ENCODE data around the gene ABHD17A.
A peak's percentile ranks its signal among the peaks of the same experiment; 100 is the strongest.
"Not testable (repeated sequence)": the region's sequence is repeated elsewhere in the genome, so short reads cannot be mapped to it uniquely, and the experiment has no call there.

ABHD17A gene

DNA sequence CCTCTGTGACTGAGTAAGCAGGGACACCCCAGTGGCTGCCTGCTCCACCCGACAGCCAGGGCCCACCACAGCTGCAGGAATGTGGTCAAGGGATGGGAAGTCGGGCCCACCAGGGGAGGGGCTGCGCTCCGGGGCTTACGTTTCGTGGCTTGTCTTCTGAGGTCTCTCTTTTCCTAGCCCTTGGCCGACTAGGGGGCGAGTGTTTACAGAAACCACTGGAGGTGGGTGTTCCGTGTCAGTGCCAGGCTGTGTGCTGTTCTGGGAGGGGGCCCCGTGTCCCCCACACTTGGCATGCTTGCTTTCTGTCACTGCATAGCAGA is 24.4 kb upstream of the ABHD17A start:
- DNase-seq (ENCODE audit: low read depth) = no peak

DNA sequence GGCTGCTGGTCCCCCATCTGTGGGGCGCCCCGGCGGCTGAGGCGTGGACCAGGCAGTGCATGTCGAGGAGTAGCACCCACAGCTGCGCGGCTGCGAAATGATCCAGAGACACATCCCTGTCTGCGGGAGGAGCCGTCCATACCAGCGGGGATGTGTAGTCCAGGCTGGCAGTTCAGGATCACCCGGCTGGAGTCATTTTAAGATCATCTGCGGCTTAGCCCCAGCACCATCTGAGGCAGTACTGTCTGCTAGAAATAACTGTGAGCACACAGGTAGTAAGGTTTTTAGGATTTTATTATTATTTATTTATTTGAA is 23.0 kb upstream of the ABHD17A start:
- no peak for DNase-seq (ENCODE audit: low read depth)

DNA sequence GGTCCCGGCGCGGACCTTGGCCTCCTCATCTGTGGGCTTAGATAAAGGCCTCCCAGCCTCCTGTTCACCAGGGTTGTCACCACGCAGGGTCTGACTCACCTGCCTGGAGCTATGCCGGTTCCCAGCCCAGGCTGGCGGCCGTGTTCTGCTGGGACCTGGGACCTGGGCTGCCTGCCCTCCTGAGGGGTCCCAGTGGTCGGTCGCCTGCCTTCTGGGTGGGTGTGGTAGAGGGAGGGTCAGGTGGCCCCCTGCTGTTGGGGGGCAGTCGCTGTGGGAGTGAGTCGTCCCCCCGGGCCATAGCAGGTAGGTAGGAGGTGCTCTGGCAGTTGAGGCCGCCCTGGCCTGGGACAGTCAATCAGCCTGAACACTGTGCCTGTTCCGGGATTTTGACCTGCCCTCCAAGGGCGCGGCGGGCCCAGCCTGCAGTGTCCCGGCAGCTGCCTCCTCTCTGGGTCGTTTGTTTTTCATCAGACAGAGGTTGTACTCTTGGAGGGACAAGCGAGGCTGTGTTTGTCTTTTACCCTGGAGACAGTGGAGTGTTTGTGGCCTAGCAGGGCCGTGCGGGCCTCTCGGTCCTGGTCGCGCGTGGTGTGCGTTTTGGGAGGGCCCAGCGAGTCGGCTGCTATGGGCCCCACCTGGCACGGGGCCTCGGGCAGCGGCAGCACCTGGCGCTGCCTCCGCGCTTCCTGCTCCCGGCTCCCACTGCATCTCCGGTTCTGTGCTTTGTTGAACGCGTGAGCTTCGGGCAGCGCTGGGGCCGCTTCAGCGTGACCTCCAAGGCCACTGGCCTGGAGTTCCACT is 22.5 kb upstream of the ABHD17A start:
- no peak for DNase-seq (ENCODE audit: low read depth)

DNA sequence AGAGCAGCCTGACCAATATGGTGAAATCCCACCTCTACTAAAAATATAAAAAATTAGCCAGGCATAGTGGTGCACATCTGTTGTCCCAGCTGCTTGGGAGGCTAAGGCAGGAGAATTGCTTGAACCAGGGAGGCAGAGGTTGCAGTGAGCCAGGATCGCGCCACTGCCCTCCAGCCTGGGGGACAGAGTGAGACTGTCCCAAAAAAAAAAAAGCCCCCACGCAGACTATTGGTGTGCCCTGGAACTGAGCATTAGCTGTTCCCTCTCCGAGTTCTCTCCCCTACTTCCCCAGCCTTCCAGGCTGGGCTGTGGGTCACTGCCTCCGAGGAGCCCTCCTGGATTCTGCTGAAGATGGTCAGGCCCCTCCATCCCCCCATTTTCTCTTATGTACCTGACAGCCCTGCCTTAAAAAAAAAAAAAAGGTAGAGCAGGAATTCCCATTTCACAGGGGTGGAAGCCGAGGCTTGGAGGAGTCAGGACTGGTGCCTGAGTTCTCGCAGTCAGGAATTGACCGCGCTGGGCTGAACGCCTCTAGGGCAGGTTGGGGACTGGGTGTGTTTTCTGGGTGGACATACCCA is 21.8 kb upstream of the ABHD17A start:
- DNase-seq (ENCODE audit: low read depth) = no peak

DNA sequence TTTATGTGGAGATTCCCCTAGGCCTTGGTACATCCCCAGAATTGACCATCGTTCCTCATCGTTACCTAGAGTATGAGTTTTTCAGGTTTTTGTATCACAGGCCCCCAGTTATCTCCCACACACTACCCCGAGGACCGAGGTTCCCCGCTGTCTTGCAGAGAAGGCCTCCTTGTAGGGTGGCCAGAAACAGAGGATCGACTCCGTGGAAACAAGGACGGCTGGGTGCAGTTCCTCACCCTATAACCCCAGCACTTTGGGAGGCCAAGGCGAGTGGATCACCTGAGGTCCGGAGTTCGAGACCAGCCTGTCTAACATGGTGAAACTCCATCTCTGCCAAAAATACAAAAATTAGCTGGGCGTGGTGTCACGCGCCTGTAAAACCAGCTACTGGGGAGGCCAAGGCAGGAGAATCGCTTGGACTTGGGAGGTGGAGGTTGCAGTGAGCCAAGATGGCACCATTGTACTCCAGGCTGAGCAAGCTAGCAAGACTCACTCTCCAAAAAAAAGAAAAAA is 20.6 kb upstream of the ABHD17A start:
- DNase-seq (ENCODE audit: low read depth) = no peak

DNA sequence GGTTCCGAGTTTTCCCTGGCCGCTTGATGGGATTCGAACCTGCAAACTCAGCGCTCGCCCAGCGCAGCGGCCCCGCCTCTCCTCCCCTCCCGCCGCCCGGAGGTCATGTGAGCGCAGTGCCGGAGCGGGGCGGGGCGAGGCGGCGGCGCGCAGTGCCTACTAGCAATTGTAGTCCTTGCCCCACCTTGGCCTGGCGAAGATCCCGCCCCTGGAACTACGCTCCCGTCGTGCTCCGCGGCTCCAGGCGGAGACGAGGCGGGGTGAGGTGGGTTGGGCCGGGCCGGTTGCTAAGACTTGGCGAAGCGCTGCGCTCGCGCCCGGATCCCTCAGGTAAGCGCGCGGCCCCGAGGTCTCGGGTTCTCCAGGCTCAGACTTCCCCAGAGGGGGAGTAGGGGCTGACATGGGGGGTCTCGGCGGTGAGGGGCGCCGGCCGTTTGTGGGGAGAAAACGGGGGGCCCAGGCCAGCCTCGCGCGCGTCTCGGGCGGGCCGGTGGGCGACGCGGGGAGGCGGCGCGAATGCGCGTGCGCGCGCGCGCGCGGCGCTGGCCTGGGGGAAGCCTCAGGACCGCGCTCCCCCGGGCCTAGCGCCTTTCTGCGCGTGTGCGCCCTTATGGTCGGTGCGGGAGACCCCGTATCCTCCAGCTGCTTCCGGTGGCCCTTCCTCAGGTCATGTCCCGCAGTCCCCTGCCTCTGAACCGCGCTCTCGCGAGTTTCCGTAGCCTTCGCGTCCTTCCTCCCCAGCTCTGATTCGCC is 20.0 kb upstream of the ABHD17A start, which contains the start of the genes ADAT3 and SCAMP4:
Gene ADAT3 (plus strand): TSS at position 290 of the 753 bp plus-strand sequence. CDS start 6,649 bp downstream, outside the sequence.
Gene SCAMP4 (plus strand): TSS at position 290 of the 753 bp plus-strand sequence. CDS start 9,621 bp downstream, outside the sequence.
- peak; percentile 98 for DNase-seq (ENCODE audit: low read depth)

DNA sequence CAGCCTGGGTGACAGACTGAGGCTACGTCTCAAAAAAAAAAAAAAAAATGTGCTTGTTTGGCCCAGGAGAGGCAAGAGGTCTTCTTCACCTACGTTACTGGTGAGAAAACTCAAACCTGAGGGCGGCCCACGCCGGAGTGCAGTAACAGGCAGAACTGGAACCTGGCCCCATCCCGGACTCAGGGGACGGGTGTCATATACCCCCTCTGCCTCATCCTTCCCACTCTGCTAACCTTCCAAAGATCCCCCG is 19.5 kb upstream of the ABHD17A start:
- no peak for DNase-seq (ENCODE audit: low read depth)

DNA sequence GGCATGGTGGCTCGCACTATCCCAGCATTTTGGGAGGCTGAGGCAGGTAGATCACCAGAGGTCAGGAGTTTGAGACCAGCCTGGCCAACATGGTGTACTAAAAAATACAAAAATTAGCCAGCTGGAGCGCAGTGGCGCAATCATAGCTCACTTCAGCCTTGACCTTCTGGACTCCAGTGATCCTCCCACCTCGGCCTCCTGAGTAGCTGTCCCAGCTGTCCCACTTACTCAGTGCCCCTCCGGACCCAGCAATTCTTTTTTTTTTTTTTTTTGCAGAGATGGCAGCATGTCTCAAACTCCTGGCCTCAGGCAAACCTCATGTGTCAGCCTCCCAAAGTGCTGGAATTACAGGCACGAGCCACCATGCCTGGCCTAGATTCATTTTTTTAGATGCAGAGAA is 17.6 kb upstream of the ABHD17A start:
- DNase-seq (ENCODE audit: low read depth) = no peak

DNA sequence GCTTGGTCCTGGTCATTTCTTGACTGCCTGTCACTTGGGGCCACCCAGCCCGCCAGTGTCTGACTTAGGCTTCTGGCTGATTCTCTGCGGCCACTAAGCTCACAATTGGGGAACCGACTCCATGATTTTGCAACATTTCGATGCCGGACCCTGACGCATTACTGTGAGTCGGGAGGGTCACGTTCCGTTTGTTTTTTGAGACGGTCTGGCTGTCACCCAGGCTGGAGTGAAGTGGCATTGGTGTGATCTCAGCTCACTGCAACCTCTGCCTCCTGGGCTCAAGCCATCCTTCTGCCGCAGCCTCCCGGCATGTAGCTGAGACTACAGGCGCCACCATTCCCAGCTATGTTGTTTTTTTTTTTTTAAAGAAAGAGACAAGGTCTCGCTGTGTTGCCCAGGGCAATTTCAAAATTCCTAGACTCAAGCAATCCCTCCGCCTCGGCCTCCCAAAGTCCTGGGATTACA is 16.7 kb upstream of the ABHD17A start:
- no peak for DNase-seq (ENCODE audit: low read depth)

DNA sequence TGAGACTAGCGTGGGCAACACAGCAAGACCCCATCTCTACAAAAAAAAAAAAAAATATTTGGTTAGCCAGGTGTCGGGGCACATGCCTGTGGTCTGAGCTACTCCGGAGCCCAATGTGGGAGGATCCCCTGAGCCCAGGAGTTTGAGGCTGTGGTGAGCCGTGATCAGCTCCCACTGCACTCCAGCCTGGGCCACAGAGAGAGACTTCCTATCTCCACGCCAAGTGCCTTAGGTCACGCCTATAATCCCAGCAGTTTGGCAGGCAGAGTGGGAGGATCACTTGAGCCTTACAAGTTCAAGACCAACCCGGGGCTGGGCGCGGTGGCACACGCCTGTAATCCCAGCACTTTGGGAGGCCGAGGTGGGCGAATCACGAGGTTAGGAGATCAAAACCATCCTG is 11.2 kb upstream of the ABHD17A start:
- no peak for DNase-seq (ENCODE audit: low read depth)

DNA sequence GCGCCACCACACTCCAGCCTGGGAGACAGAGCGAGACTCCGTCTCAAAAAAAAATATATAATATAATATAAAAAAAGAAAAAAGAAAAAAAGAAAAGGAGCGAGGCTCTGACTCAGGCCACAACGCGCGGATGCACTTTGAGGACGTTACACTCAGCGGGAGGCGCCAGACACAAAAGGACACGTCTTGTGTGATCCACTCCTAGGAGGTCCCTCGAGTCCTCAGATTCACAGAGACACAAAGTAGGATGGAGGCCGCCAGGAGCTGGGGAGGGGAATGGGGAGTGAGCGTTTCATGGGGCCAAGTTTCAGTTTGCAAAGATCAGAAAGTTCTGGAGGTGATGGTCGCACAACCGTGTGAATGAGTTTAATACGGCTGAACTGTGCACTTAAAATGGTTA is 8.5 kb upstream of the ABHD17A start:
- DNase-seq (ENCODE audit: low read depth) = no peak

DNA sequence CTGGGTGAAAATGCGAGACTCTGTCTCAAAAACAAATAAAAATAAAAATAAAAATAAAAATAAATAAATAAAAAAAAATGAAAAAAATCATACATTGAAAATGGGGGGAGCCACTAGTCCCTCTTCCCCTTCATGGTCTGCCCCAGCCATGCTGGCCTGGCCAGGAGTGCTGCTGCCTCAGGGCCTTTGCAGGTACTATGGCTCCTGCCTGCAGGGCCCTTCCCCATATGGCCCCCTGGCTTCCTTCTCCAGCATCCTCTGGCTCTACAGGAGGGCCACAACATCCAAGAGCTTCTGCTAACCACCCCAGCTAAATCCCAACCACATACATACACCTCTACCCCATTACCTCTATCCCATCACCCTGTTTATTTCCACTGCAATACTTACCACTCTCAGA is 4.6 kb upstream of the ABHD17A start:
- DNase-seq (ENCODE audit: low read depth) = no peak

DNA sequence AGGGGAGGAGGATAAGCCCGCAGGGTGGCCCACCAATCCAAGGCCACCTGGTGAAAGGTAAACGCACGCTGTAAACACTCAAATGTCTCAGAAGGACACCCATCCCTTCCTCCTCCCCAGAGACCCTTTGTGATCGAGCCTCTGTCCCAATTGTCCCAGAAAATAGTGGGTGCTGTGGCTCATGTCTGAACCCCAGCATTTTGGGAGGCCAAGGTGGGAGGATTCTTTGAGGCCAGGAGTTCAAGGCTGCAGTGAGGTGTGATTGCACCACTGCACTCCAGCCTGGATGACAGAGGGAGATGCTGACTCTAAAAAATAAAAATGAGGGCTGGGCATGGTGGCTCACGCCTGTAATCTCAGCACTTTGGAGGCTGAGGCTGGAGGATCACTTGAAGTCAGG is 3.1 kb upstream of the ABHD17A start:
- no peak for DNase-seq (ENCODE audit: low read depth)

DNA sequence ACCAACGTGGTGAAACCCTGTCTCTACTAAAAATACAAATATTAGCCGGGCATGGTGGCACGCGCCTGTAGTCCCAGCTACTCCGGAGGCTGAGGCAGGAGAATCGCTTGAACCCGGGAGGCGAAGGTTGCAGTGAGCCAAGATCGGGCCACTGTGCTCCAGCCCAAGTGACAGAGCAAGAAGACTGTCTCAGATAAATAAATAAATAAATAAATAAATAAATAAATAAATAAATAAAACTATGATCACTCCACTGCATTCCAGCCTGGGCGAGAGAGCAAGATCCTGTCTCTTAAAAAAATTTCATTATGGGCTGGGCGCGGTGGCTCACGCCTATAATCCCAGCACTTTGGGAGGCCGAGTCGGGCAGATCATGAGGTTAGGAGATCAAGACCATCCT is 1.1 kb upstream of the ABHD17A start:
- not testable (repeated sequence) for DNase-seq (ENCODE audit: low read depth)

DNA sequence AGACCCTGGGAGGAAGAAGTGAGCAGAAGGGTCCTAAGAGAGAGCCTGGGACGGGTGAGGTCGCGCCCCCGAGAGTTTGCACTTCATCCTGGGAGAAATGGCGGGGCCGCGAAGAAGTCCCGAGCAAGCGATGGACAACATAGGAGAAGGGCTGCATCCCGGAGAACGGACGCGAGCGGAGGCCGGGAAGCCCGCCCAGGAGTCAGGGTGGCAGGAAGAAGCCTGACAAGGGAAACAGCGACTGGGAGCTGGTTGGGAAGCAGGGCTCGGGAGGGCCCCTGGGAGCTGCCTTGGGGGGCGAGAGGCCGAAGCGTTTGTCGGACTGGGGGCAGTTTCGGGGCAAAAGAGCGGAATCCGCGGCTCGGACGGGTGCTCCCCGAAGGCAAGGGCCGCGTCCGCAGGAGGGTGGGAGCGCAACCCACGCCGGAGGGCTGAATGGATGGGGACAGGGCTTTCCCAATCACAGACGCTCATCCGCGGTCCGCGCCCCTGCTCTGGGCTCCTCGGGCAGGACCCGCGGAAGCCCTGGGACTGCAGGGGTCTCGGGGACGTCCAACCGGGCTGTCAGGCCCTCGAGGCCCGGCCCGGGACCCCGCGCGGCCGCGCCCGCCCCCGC is 469 bp downstream of the ABHD17A start:
- no peak for DNase-seq (ENCODE audit: low read depth)

DNA sequence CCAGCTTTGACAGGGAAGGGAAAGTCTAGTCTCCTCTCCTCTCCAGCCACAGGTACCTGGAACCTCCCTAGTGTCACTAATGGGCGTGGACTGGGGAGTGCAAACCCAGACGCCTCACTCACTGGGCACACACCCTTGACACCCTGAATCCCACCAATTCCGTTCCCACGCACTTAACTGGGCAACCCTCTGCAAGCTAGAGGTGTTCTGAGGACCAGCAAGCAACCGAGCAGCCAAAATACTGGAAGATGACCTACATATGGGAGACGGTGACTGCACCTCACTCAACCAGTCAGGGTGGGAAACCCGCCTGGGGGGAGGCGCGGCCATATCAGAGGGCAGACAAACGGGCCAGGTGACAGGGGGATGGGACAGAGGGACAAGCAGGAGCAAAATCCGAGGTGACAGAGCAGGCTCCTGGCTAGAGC is 991 bp downstream of the ABHD17A start:
- no peak for DNase-seq (ENCODE audit: low read depth)

DNA sequence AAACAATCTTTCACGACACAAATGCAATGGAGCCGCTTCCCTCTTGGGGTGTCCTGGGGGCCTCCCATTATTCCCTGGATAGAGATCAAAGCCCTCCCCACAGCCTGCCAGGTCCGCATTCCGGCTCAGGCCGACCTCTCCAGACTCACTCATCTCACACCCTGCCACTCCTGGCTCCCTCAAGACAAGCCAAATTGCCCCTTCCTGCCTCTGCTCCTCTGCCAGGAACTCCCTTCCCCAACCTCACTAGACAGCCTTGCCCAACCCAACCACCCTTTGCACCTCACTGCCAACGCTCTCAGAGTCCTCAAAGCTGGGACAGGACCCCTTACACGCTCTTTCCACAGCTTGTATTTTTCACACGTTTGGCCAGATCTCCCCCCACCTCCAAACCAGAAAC is 1.5 kb downstream of the ABHD17A start:
- DNase-seq (ENCODE audit: low read depth) = no peak

DNA sequence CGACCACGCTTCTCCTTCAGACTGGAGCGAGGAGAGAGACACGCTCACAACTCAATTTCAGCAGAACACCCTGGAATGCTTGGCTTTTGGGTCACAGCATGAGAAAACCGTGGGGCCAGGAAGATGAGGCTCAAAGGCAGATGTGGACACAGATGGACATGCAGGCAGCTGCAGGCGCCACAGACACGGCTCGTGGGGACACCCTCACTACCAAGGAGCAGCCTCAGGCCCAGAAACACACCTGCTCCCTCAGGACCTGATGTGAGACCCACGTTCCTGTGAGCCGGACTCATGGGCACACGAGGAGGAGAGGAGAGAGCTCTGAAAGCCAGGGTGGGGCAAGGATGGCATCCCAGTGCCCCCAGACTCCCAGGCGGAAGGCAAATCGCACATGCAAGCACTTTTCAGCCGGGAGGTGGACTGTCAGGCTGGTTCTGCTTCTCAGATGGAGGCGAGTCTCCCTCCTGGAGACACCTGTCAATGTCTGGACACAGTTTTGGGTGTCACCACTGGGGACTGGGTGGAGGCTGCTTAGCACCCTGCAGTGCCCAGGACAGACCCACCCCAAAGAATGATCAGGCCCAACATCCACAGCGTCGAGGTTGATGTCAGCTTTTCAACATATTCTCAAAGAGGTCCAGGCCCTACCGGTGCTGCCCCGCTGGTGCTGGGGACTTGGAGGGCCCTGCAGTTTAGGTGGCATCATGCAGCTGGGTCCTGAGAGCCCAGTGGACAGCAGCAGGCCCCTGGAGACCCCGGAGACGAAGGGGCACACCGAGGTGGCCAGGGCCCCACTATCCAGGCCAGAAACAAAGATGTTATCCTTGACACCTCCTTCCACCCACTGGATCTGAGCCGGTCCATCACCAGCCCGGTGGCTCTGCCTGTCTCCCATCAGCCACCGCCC is 2.3 kb downstream of the ABHD17A start:
- DNase-seq (ENCODE audit: low read depth) = no peak

DNA sequence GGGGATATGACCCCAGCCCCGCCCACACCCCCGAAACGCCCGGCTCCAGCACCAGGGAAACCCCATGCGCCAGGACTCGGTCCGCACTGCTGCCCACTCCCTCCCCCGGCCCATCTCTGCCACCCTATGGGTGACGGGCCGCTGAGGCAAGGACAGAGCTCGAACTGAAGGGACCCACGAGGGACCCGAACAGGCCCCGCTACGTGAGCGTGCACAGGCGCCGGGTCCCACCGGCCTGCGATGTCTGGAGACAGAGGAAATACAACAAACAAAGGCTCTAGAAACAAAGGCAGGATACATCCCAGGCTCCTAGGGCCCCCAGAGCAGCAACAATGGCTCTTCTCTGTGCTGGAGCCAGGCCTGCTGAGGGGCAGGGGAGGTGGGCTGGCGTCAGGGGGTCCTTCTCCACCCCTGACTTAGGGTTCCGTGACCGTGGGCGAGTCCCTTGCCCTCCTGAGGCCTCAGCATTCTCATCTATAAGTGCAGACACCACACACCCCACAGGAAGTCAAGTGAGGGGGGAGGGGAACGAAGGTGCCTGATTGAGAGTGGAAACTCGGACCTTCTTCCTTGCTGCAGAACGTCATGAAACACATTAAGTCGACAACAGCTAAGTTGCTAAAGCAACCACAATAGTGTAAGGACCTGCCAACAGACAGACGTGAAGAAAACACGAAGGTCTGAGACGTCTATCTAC is 3.1 kb downstream of the ABHD17A start:
- DNase-seq (ENCODE audit: low read depth) = peak; percentile 44

DNA sequence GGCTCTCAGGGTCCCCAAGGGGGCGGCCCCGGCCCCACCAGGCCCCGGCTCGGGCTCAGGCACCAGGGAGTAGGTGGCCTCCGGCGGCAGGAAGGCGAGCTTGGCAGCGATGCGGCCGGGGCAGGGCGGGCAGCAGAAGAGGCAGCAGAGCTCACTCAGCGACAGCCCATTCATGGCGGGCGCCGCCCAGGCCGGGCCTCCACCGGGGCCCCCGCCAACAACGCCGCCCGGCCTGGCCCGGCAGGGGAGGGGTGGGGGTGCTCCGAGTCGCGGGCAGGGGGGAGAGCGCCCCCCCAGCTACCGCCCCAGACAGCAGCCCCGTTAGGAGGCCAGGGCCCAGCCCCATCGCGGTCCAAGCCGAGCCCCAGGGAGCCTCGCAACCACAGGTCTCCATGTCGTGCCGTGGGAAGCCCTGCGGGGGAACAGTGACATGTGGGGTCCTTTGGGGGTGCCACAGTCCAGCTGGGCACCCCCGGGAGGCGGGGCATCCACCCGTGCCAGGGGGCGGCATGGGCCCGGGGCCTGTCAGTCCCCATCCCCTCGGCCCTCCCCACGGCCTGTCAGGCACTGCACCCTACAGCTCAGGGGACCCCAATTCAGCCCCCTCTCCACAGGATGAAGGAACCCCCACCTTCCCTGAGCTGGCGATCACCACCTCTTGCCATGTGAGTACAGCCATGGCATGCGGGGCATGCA is 3.8 kb downstream of the ABHD17A start:
- not testable (repeated sequence) for DNase-seq (ENCODE audit: low read depth)

Measured in activated T-cell treated with anti-CD3 and anti-CD28 coated beads for 48 hours (primary cell).